Measurements from ENCODE around the gene GALNT18. TPM values are rescaled to one million over a fixed set of nuclear protein-coding genes. Genes with fewer than 3 reads are reported as not detected.

Gene GALNT18
- total RNA-seq, 1 experiment from 2014 or later = 1.7 TPM

DNA sequence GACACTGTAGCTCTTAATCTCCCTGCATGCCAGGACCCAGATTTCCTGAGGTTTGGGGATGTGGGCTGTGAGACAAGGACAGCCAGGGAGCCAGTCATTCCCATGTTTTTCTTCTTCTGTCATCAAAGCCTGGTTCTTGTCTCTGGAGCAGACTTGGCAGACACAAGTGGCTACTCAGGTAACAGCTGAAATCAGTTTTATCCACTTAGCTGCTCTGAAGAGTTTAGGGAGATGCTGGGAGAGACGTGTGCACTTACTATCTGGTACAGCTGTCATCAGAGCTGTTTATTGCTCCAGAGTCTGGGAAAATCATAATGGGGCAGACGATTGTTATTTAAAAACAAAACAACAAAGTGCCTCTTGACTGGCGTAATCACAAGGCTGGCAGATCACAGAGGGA is 325.4 kb downstream of the GALNT18 start:
- Histone ChIP-seq H3K14ac (ENCODE audit: insufficient read depth, low read length) (no peak overlapping the region), H3K23ac (ENCODE audit: insufficient read length, low read depth, low read length) (no peak overlapping the region), H3K23me2 (ENCODE audit: insufficient read length, low read depth, low read length, poor library complexity, severe bottlenecking) (no peaks in the 10 kb centered on the region), H3T11ph (ENCODE audit: low read length) (no peak overlapping the region), H3K9me3 (ENCODE audit: control insufficient read depth, low read depth, low read length) (no peaks in the 10 kb centered on the region), H2BK5ac (ENCODE audit: insufficient read length, low read length) (no peak overlapping the region), H3K18ac (ENCODE audit: insufficient read length, low read depth, low read length) (no peak overlapping the region), H3K79me2 (ENCODE audit: insufficient read depth, low read length) (no peaks in the 10 kb centered on the region), H3K4ac (ENCODE audit: low read depth, low read length) (no peak overlapping the region), H3K79me1 (ENCODE audit: insufficient read depth, low read depth, low read length, poor library complexity, severe bottlenecking) (no peaks in the 10 kb centered on the region), H3K4me1 (ENCODE audit: insufficient read depth, low read length) (no peaks in the 10 kb centered on the region), H2AK5ac (ENCODE audit: insufficient read length, low read length) (no peak overlapping the region), H4K8ac (replicated peaks; ENCODE audit: insufficient read length, low read depth, low read length) (no peak overlapping the region), H4K5ac (ENCODE audit: insufficient read length, low read depth, low read length) (no peak overlapping the region), H2BK15ac (ENCODE audit: low read depth, low read length) (no peak overlapping the region), H3K27ac (ENCODE audit: insufficient read length, low read depth, low read length) (no peak overlapping the region), H2BK12ac (ENCODE audit: insufficient read length, low read depth, low read length) (no peak overlapping the region), H3K9ac (ENCODE audit: extremely low read depth, insufficient read length, low read length) (no peak overlapping the region), H3K4me2 (ENCODE audit: insufficient read depth, insufficient read length, low read length) (no peak overlapping the region), H2BK120ac (ENCODE audit: low read depth, low read length, poor library complexity, severe bottlenecking) (no peak overlapping the region), H4K91ac (ENCODE audit: insufficient read length, low read depth, low read length) (no peak overlapping the region), H2BK20ac (ENCODE audit: low read depth, low read length, poor library complexity, severe bottlenecking) (no peak overlapping the region), H4K20me1 (ENCODE audit: control insufficient read depth, insufficient read depth, insufficient read length) (no peaks in the 10 kb centered on the region), H3K56ac (ENCODE audit: insufficient read length, low read depth, low read length) (no peak overlapping the region), H3K27me3 (ENCODE audit: insufficient read depth, low read length) (no peaks in the 10 kb centered on the region), H2AFZ (ENCODE audit: low read length) (no peak overlapping the region)
- no CpG with 5 or more reads among the region's 3 CpGs for WGBS (ENCODE audit: extremely low coverage, insufficient read length, low lambda C conversion rate)
- Mint-ChIP-seq H3K4me3 (no peak overlapping the region), H3K9me3 (no peaks in the 10 kb centered on the region), H3K36me3 (ENCODE audit: insufficient read depth in 1 of 3, low read depth in 3 of 3) (no peaks in the 10 kb centered on the region), H3K27ac (no peak overlapping the region), H3K4me1 (no peaks in the 10 kb centered on the region), H3K27me3 (ENCODE audit: low read depth) (no peaks in the 10 kb centered on the region; the same call in 1 of the 2 replicates)
- DNase-seq = no peak
- TF ChIP-seq, protein P1, sequence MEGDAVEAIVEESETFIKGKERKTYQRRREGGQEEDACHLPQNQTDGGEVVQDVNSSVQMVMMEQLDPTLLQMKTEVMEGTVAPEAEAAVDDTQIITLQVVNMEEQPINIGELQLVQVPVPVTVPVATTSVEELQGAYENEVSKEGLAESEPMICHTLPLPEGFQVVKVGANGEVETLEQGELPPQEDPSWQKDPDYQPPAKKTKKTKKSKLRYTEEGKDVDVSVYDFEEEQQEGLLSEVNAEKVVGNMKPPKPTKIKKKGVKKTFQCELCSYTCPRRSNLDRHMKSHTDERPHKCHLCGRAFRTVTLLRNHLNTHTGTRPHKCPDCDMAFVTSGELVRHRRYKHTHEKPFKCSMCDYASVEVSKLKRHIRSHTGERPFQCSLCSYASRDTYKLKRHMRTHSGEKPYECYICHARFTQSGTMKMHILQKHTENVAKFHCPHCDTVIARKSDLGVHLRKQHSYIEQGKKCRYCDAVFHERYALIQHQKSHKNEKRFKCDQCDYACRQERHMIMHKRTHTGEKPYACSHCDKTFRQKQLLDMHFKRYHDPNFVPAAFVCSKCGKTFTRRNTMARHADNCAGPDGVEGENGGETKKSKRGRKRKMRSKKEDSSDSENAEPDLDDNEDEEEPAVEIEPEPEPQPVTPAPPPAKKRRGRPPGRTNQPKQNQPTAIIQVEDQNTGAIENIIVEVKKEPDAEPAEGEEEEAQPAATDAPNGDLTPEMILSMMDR (conservative IDR thresholded peaks at IDR 0.05) = no peak
